Body of pancreas (tissue), 4 donors: ENCODE results near the gene CPZ. TPM values are rescaled to one million over a fixed set of nuclear protein-coding genes. Genes with fewer than 3 reads are reported as not detected.

Experiments
- ATAC-seq: fragments of 150-250 bp; one replicate; pipeline ENCODE4 v1.9.1; 2016
- DNase-seq, 4 donors: peaks; one replicate each; pipeline ENCODE4 v3.0.0-alpha.2; 2019
- H3K27ac ChIP-seq, 4 donors: fragments of 200-600 bp; sonication (generic); 1 replicate in 3 of 4; 2 replicates in 1 of 4; pipeline versions ENCODE4 v1.5.1 to v1.6.1; 2016 to 2019; ENCODE audit warnings: mild to moderate bottlenecking in 1 of 4, mixed read lengths in 1 of 4, moderate library complexity in 1 of 4
- H3K27me3 ChIP-seq, 2 donors: fragments of 200-600 bp; sonication (generic); one replicate each; pipeline ENCODE4 v1.6.0; 2016; ENCODE audit warnings: mild to moderate bottlenecking in 1 of 2
- H3K36me3 ChIP-seq, 2 donors: fragments of 200-600 bp; sonication (generic); replicated peaks in 1 of 2; 2 replicates each; pipeline ENCODE4 v1.5.1; 2016; ENCODE audit warnings: low read depth in 2 of 2; ENCODE audit not compliant: insufficient read depth in 1 of 2
- H3K4me1 ChIP-seq: fragments of 200-600 bp; sonication (generic); one replicate; pipeline ENCODE4 v1.6.0; 2016
- H3K4me3 ChIP-seq, 2 donors: fragments of 200-600 bp; sonication (generic); 1 replicate in 1 of 2; 2 replicates in 1 of 2; pipeline ENCODE4 v1.5.1; 2016 to 2019
- H3K9me3 ChIP-seq, 3 donors: fragments of 200-600 bp; sonication (generic); 1 replicate in 2 of 3; 2 replicates in 1 of 3; pipeline ENCODE4 v1.5.1; 2016
- POLR2A ChIP-seq, 3 donors: fragments of 450-650 bp; IDR thresholded peaks; one replicate each; pipeline ENCODE4 v1.6.1; 2016; ENCODE audit warnings: antibody characterized with exemption in 3 of 3, mild to moderate bottlenecking in 2 of 3
- WGBS, 2 donors: methylation state at CpG; one replicate each; pipeline ENCODE4 v1.1.5; 2017; 5-methylcytosine and 5-hydroxymethylcytosine counted together
- intact Hi-C: fragments of 100-400 bp; cut with DNase I; formaldehyde crosslinking; loops from one replicate; pipeline ENCODE4 v1.15.1; 2023
- total RNA-seq, 2 donors: library from RNA; depleted of rRNA; stranded (reverse); fragments of >200 nt; gene quantifications; one replicate each; pipeline ENCODE4 v1.1.0, GENCODE V29; 2016
- TF ChIP-seq, protein P1 (sequence below), 7 experiments: fragments of 450-650 bp in 4 of 7; fragments of 200-600 bp in 3 of 7; sonication (generic) in 3 of 7; IDR thresholded peaks; one replicate each; pipeline ENCODE4 v1.5.1; 2016 to 2019; ENCODE audit warnings: antibody characterized with exemption in 7 of 7

Gene CPZ
- total RNA-seq, 2 donors from 2014 or later = 0.66 to 0.78 TPM

DNA sequence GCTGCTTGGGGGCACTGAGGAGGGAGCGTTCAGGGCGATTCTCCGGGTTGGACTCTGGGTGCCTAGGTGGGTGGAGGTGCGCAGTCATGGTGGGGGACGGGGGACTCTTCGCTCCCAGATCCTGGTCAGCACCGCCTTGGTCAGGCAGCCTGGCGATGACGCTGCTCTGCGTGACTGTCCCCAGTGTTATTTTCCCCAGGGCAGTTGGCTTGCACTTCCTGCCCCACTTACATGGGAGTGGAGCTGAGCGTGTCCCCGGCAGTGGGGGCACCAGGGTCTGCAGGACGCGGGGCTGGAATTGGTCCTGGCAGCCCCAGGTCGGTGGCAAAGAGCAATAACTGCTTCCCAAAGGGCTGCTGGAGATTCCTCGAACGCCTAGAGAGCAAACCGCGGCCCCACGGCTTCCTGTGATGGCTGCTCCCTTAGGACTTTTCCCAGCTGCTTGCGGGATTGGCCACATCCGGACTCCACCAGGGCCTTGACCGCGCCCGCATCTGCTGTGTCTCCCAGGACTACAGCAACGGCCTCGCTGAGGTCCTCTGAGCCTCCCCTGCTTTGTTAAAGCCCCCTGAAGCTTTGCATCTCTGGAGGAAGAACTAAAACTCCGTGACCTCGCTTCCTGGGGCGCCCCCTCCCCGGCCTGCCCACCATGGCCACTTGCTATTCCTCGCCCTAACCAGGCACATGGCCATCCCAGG, 47.7 kb upstream of the CPZ start:
- no peaks in the 10 kb centered on the region for H3K36me3 ChIP-seq
- DNase-seq = no peak
- H3K9me3 ChIP-seq = no peaks in the 10 kb centered on the region
- H3K4me1 ChIP-seq = no peaks in the 10 kb centered on the region
- TF ChIP-seq, protein P1, sequence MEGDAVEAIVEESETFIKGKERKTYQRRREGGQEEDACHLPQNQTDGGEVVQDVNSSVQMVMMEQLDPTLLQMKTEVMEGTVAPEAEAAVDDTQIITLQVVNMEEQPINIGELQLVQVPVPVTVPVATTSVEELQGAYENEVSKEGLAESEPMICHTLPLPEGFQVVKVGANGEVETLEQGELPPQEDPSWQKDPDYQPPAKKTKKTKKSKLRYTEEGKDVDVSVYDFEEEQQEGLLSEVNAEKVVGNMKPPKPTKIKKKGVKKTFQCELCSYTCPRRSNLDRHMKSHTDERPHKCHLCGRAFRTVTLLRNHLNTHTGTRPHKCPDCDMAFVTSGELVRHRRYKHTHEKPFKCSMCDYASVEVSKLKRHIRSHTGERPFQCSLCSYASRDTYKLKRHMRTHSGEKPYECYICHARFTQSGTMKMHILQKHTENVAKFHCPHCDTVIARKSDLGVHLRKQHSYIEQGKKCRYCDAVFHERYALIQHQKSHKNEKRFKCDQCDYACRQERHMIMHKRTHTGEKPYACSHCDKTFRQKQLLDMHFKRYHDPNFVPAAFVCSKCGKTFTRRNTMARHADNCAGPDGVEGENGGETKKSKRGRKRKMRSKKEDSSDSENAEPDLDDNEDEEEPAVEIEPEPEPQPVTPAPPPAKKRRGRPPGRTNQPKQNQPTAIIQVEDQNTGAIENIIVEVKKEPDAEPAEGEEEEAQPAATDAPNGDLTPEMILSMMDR (IDR thresholded peaks at IDR 0.05) = no peak
- no peak for TF ChIP-seq POLR2A (IDR thresholded peaks at IDR 0.05)
- H3K27me3 ChIP-seq = no peaks in the 10 kb centered on the region
- H3K4me3 ChIP-seq = no peak overlapping the region
- no peak for ATAC-seq
- no peak overlapping the region for H3K27ac ChIP-seq
- WGBS, 2 donors = 69 to 83% methylated on average over 11 to 31 of the region's 32 CpGs
- intact Hi-C loops = loop anchor here (5.0 kb wide), 1 partner anchor 73 kb away; no protein-coding TSS in a partner anchor

DNA sequence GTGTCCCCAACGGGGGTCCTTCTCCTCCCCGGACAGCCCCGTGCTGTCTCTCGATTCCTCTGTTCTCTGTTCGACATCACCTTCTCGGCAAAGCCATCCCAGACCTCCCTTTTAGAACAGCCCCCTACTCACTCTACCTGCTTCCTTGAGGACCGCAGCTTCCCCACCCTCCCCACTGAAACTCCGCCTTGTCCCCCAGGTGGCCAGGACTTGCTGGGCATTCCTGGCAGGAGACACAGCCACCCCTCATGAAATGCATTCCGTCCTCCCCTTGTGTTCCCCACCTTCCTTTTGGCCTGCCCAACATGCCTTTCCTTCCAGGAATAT, 47.2 kb upstream of the CPZ start:
- Histone ChIP-seq H3K36me3 (no peaks in the 10 kb centered on the region), H3K27ac (no peak overlapping the region), H3K9me3 (no peaks in the 10 kb centered on the region), H3K27me3 (no peaks in the 10 kb centered on the region), H3K4me1 (no peaks in the 10 kb centered on the region), H3K4me3 (no peak overlapping the region)
- TF ChIP-seq, protein P1 (IDR thresholded peaks at IDR 0.05) = no peak
- no peak for TF ChIP-seq POLR2A (IDR thresholded peaks at IDR 0.05)
- 64 to 70% methylated on average over 9 of the region's 9 CpGs for WGBS, 2 donors
- intact Hi-C loops = loop anchor here (5.0 kb wide), 1 partner anchor 73 kb away; no protein-coding TSS in a partner anchor
- no peak for ATAC-seq
- no peak for DNase-seq

DNA sequence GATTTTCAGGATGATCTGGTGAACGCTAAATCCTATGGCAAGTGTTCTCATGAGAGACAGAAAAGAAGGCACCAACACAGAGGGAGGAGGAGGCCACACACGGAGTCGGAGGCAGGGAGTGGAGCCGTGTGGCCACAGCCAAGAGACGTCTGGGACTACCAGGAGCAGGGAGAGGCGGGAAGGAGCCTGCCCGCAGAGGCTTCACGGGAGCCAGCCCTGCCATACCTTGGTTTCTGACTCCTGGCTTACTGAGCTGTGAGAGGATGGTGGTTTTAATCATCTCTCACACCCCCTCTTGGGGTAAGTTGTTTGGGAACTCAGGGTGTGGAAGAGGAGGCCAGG, 45.8 kb upstream of the CPZ start:
- Histone ChIP-seq H3K4me1 (no peaks in the 10 kb centered on the region), H3K36me3 (no peaks in the 10 kb centered on the region), H3K9me3 (no peaks in the 10 kb centered on the region), H3K4me3 (no peak overlapping the region), H3K27me3 (no peaks in the 10 kb centered on the region), H3K27ac (no peak overlapping the region)
- WGBS, 2 donors = 59 to 60% methylated on average over 8 of the region's 8 CpGs
- TF ChIP-seq, protein P1 (IDR thresholded peaks at IDR 0.05) = no peak
- no peak for TF ChIP-seq POLR2A (IDR thresholded peaks at IDR 0.05)
- ATAC-seq (no peak), DNase-seq (no peak)
- intact Hi-C loops = loop anchor here (5.0 kb wide), 1 partner anchor 74 kb away; no protein-coding TSS in a partner anchor

DNA sequence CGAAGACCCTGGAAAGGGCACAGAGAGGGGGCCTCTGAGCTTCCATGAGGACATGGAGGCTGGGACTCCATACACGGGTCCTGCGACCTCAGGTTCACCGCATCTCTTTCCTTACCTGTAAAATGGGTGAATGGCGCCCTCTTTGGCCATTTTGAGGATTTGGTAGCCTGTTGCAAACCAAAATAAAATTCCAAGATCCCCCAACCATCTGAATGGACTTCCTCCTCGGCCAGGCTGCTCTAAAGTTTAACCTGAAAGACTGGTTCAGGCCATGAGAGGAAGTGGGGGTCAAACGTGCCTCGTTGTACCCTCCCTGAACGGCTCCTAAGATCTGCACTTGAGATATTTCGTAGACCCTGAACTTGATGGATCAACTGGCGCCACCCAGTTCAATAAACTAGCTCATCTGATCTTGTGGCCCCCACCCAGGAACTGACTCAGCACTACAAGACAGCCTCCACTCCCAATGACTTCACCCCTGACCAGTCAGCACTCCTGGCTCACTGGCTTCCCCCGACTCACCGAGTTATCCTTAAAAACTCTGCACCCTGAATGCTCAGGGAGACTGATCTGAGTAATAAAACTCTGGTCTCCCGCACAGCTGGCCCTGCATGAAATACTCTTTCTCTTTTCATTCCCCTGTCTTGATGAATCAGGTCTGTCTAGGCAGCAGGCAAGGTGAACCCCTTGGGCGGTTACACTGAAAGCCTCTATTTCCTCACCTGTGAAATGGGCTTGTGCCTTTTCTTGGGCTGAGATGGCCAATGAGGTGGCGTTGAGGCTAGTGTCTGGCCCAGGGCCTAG, 45.3 kb upstream of the CPZ start:
- intact Hi-C loops = loop anchor here (5.0 kb wide), 1 partner anchor 75 kb away; no protein-coding TSS in a partner anchor
- H3K4me1 ChIP-seq = no peaks in the 10 kb centered on the region
- ATAC-seq = peak; percentile 74
- no peak overlapping the region for H3K27ac ChIP-seq
- no peak overlapping the region for H3K4me3 ChIP-seq
- H3K36me3 ChIP-seq = no peaks in the 10 kb centered on the region
- no peaks in the 10 kb centered on the region for H3K9me3 ChIP-seq
- TF ChIP-seq POLR2A (IDR thresholded peaks at IDR 0.05) = no peak
- TF ChIP-seq, protein P1 (IDR thresholded peaks at IDR 0.05) = peak; percentile 23 to 72 (median 67)
- DNase-seq = peak; percentile 43 to 54 (median 50)
- no peaks in the 10 kb centered on the region for H3K27me3 ChIP-seq
- 43 to 57% methylated on average over 11 to 16 of the region's 16 CpGs for WGBS, 2 donors
